SH-SY5Y (cell line): ENCODE results near the gene SLC1A3.

Experiments
- GATA2 ChIP-seq: IDR thresholded peaks from 2 replicates; pipeline ENCODE4 v1.6.1; 2011; ENCODE audit warnings: mild to moderate bottlenecking, low read depth, low read length
- GATA3 ChIP-seq: IDR thresholded peaks from 2 replicates; pipeline ENCODE4 v1.6.1; 2011; ENCODE audit warnings: low read depth, mild to moderate bottlenecking, low read length, moderate library complexity

The SLC1A3 gene

GRCh38 chr5:36611520-36612274, 5.3 kb downstream of the SLC1A3 start:
- TF ChIP-seq GATA3 (no peak), GATA2 (no peak)

- no peak for TF ChIP-seq GATA3
Measured at GRCh38 chr5:36613241-36613640, 6.8 kb downstream of the SLC1A3 start.

- no peak for TF ChIP-seq GATA3
- TF ChIP-seq GATA2 = no peak
Measured at GRCh38 chr5:36613771-36614656, 7.6 kb downstream of the SLC1A3 start.

- TF ChIP-seq GATA2 (no peak), GATA3 (no peak)
Measured at GRCh38 chr5:36614657-36615308, 8.4 kb downstream of the SLC1A3 start.

- no peak for TF ChIP-seq GATA2
- no peak for TF ChIP-seq GATA3
Measured at GRCh38 chr5:36619012-36619635, 12.7 kb downstream of the SLC1A3 start.

- TF ChIP-seq GATA2 (no peak), GATA3 (no peak)
Measured at GRCh38 chr5:36621985-36622384, 15.6 kb downstream of the SLC1A3 start.

GRCh38 chr5:36623832-36624231, 17.4 kb downstream of the SLC1A3 start:
- no peak for TF ChIP-seq GATA3
- TF ChIP-seq GATA2 = no peak

- no peak for TF ChIP-seq GATA2
- no peak for TF ChIP-seq GATA3
Measured at GRCh38 chr5:36624277-36624676, 17.9 kb downstream of the SLC1A3 start.

GRCh38 chr5:36628695-36629094, 22.3 kb downstream of the SLC1A3 start:
- TF ChIP-seq GATA2 = no peak
- TF ChIP-seq GATA3 = no peak

GRCh38 chr5:36629729-36630128, 23.3 kb downstream of the SLC1A3 start:
- TF ChIP-seq GATA2 (no peak), GATA3 (no peak)

- TF ChIP-seq GATA3 (no peak), GATA2 (no peak)
Measured at GRCh38 chr5:36630201-36631145, 24.1 kb downstream of the SLC1A3 start.

GRCh38 chr5:36631154-36631553, 24.7 kb downstream of the SLC1A3 start:
- TF ChIP-seq GATA2 (no peak), GATA3 (no peak)
